Measurements from ENCODE around the gene CTNNB1. TPM values are rescaled to one million over a fixed set of nuclear protein-coding genes. Genes with fewer than 3 reads are reported as not detected.

The CTNNB1 gene
- total RNA-seq, 4 donors from 2014 or later = 340 to 406 (median 367) TPM

DNA sequence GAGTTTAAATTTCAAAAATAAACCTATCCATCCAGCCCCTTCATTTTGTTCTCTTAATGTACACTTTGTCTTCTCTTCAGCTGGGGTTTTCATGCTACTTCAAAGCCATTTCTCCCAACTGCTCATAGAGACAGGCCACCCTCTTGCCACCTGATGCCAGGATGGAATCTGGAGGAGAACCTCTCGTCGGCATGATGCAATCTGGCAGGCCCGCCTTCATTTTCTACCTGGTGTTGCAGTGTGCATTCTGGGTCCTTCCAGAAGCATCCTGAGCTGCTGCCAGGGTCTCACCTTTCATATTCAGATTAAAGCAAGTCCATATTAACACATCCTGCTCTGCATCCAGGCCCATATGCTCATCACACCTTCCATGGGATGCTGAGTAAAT lies 60.8 kb downstream of the CTNNB1 start:
- no peak for DNase-seq (ENCODE audit: extremely low spot score)
- no peaks in the 10 kb centered on the region for H3K4me1 ChIP-seq
- intact Hi-C loops (cut with DNase I) = no loop called here
- 100% methylated on average over 3 of the region's 3 CpGs for WGBS
- no peak overlapping the region for H3K27ac ChIP-seq (replicated peaks in 1 of 4)
- TF ChIP-seq POLR2A (IDR thresholded peaks at IDR 0.05; ENCODE audit: low read depth) (no peak), POLR2AphosphoS5 (IDR thresholded peaks at IDR 0.05) (no peak), EP300 (IDR thresholded peaks at IDR 0.05) (no peak), CTCF (IDR thresholded peaks at IDR 0.05) (no peak)
- H3K9me3 ChIP-seq = no peaks in the 10 kb centered on the region
- no peak overlapping the region for H3K4me3 ChIP-seq
- H3K27me3 ChIP-seq = no peaks in the 10 kb centered on the region
- H3K36me3 ChIP-seq = no peaks in the 10 kb centered on the region

DNA sequence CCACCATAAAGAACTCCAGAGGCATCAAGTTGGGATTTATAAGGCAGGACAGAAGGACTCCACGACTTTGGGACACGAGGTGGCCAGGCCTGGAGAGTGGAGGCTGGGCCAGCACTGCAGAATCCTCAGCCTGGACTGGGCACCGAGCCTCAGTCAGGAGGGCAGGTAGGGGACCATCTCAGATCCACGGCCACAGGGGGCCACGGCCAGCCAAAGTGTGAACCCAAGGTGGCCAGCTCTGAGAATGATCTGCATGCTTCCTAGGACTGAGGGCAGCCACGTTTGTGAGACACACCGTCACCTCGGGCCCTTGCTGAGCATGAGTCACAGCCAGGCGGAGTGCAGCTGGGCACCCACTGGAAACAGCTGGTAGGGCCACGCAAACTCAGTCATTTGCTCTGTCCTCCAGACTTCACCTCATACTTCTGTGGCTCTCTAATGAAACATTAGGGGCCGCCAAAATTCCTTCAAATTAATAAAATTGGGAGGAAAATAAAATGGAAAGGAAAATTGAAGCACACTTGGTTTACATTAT lies 65.8 kb downstream of the CTNNB1 start:
- H3K4me3 ChIP-seq = no peak overlapping the region
- no peak for DNase-seq (ENCODE audit: extremely low spot score)
- WGBS = 94% methylated on average over 11 of the region's 11 CpGs
- no peaks in the 10 kb centered on the region for H3K9me3 ChIP-seq
- TF ChIP-seq CTCF (IDR thresholded peaks at IDR 0.05) (no peak), POLR2AphosphoS5 (IDR thresholded peaks at IDR 0.05) (no peak), EP300 (IDR thresholded peaks at IDR 0.05) (no peak), POLR2A (IDR thresholded peaks at IDR 0.05; ENCODE audit: low read depth) (no peak)
- peaks cover 0 to 5% (median 0%) of the 10 kb centered on the region in 4 donors for H3K4me1 ChIP-seq
- intact Hi-C loops (cut with DNase I) = no loop called here
- no peak overlapping the region for H3K27ac ChIP-seq (replicated peaks in 1 of 4)
- H3K27me3 ChIP-seq = no peaks in the 10 kb centered on the region
- H3K36me3 ChIP-seq = no peaks in the 10 kb centered on the region

GRCh38 chr3:41265823-41266273 lies 66.5 kb downstream of the CTNNB1 start:
- no peak for DNase-seq (ENCODE audit: extremely low spot score)
- whole genome bisulfite sequencing = 69% methylated on average over 3 of the region's 3 CpGs
- no peaks in the 10 kb centered on the region for H3K9me3 ChIP-seq
- H3K4me3 ChIP-seq = no peak overlapping the region
- H3K27me3 ChIP-seq = no peaks in the 10 kb centered on the region
- no peak overlapping the region for H3K27ac ChIP-seq (replicated peaks in 1 of 4)
- no peaks in the 10 kb centered on the region for H3K36me3 ChIP-seq
- TF ChIP-seq POLR2A (IDR thresholded peaks at IDR 0.05; ENCODE audit: low read depth) (no peak), CTCF (IDR thresholded peaks at IDR 0.05) (no peak), POLR2AphosphoS5 (IDR thresholded peaks at IDR 0.05) (no peak), EP300 (IDR thresholded peaks at IDR 0.05) (no peak)
- intact Hi-C loops (cut with DNase I) = no loop called here
- peaks cover 0 to 5% (median 0%) of the 10 kb centered on the region in 4 donors for H3K4me1 ChIP-seq

DNA sequence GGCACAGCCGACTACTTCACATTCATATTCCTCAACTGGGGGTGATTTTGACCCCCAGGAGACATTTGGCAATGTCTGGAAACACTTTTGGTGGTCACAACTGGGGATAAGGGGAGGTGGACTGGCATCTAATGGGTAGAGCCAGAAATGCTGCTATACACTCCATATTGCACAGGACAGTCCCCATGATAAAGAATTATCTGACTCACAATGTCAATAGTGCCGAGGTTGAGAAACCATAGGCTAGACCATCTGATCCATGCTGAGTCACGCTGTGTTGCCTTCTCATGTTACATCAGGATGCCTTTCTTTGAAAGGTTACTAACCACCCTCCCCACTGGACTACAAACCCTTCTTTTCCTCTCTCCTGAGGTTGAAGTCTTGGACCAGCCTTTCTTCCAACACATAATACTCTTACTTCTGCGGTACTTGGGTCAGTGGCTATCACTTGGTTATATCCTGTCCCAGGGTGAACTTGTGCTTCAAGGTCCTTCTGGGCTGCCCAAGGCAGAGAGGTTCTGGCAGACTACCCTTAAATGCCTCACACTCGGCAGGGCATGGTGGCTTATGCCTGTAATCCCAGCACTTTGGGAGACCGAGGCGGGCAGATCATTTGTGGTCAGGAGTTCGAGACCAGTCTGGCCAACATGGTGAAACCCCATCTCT lies 68.8 kb downstream of the CTNNB1 start:
- intact Hi-C loops (cut with DNase I) = no loop called here
- Histone ChIP-seq H3K4me1 (peaks cover 0 to 5% (median 0%) of the 10 kb centered on the region in 4 donors), H3K27ac (replicated peaks in 1 of 4) (no peak overlapping the region), H3K27me3 (no peaks in the 10 kb centered on the region), H3K9me3 (no peaks in the 10 kb centered on the region), H3K36me3 (no peaks in the 10 kb centered on the region), H3K4me3 (no peak overlapping the region)
- 97% methylated on average over 8 of the region's 8 CpGs for WGBS
- no peak for DNase-seq (ENCODE audit: extremely low spot score)
- TF ChIP-seq POLR2A (IDR thresholded peaks at IDR 0.05; ENCODE audit: low read depth) (no peak), CTCF (IDR thresholded peaks at IDR 0.05) (no peak), EP300 (IDR thresholded peaks at IDR 0.05) (no peak), POLR2AphosphoS5 (IDR thresholded peaks at IDR 0.05) (no peak)

Measured in esophagus muscularis mucosa (tissue), 4 donors.